ENCODE measurements around the gene BAG5.
A peak's percentile ranks its signal among the peaks of the same experiment; 100 is the strongest.
"Not testable (repeated sequence)": the region's sequence is repeated elsewhere in the genome, so short reads cannot be mapped to it uniquely, and the experiment has no call there.

Gene BAG5

DNA sequence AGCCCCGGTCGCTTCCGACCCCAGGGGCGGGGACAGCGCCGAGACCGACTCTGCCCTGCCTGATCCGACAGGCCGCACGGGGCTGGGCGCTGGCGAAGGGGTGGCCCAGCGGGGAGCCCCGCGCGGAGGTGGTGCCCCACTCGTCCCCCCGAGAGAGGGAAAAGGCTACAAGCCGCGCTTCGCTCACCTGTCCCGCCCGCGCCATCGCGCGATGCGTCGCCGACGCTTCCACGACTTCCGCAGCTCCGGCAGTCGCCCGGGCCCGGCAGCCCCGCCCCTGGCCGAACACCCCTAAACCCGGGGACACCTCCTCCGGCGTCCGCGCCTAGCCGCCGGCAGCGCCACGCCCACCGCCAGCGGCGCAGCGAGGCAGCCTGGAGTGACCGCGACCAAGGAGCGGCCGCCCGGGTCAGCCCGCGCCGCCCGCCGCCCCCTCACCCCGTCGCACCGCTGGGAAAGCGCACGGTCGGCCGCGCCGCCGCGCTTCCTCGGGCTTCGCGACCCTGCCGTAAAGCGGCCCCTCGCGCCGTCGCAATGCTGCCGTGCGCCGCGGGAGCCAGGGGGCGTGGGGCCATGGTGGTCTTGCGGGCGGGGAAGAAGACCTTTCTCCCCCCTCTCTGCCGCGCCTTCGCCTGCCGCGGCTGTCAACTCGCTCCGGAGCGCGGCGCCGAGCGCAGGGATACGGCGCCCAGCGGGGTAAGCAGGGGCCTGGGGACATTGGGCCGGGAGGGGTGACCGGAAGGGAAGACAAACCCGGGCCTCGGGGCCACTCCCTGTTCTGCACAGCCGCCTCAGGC is at the start of gene BAG5, which contains the start of gene COA8:
Gene BAG5, minus strand, starts transcription at position 229 of the 797 bp plus-strand sequence. CDS start 1,493 bp downstream, outside the sequence.
Gene COA8, plus strand, starts transcription at position 532 of the 797 bp plus-strand sequence. Its CDS starts 42 bp downstream, at position 574.
- DNase-seq: peak; percentile 94

DNA sequence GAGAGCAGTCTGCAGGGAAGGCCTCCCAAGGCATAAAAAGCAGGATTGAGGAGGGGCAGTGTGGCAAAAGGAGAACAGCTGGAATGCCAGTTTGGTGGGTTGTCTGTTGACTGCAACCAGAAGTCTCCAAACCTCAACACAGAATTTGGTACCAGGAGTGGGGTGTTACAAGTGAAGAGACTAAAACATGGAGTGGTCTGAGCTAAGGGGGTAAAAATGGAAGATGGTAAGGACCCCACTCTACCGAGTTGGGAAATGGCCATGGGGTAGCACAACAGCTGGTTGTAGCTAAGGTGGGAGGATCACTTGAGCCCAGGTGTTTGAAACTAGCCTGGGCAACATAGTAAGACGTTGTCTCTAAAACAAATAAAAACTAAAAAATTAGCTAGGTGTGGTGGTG is 48.8 kb upstream of the BAG5 start:
- no peak for DNase-seq

- not testable (repeated sequence) for DNase-seq
These were observed 46.6 kb upstream of the BAG5 start for GRCh38 chr14:103609081-103609480.

DNA sequence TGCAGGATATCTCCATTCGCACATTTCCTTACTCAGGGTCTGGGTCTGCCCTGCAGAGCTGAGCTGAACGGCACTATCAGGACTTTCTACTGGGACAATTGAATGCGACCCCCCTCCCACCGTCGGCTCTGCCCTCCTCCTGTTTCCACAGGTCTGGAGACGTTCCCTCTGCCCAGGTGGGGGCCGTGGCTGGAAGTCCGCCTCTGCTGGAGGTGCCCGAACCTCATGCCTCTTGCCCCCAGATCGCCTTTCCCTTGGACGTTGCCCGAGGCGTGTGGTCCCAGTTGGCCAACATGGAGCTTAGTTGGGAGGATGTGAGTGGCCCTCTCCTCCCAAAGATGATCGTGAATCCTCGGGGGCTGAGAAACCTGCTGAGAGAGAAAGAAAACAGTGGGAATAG is 45.4 kb upstream of the BAG5 start:
- DNase-seq: no peak

DNA sequence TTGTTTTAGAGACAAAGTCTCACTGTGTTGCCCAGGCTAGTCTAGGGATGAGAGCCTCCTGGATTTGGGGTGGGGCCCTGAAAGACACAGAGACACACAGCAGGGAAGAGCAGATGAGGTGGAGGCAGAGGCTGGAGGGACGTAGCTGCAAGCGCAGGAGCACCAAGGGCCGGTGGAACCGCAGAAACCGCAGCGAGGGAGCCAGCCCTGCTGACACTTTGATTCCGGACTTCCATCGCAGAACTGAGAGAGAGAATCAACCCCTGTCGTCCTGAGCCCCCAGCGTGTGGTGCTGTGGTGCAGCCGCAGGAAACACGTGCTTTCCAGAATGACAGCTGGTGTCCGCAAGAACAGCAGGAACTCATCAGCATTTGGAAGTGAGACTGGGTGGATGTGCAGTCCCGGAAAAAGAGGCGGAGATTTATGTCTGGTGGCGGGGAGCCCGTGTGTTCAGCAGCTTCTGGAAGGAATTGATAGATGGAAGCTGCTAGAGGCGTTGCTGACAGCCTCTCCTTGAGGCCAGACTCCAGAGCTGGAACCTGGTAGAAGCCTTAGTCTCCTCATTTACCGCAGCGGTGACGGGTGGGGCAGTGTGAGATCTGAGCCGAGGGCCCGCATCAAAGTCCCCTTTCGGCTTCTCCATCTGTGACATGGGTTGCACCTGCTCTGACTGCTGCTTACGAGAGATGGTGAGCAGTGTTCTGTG is 44.7 kb upstream of the BAG5 start:
- DNase-seq: peak; percentile 93

DNA sequence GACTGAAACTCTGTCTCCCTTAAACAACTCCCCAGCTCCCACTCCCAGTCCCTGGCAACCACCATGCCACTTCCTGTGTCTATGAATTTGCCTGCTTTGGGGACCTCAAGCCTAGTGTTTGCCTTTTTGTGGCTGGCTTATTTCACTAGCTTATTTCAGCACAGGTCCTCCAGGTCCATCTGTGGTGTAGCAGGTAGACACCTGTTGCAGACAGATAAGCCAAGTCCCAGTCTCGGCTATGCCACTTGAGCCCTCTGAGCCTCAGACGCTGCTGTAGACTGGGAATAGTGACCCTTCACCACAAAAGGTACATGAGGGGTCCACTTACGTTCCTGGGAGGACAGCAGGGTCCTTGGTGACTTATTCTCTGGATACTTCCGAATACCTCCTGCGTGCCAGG is 42.2 kb upstream of the BAG5 start:
- no peak for DNase-seq

DNA sequence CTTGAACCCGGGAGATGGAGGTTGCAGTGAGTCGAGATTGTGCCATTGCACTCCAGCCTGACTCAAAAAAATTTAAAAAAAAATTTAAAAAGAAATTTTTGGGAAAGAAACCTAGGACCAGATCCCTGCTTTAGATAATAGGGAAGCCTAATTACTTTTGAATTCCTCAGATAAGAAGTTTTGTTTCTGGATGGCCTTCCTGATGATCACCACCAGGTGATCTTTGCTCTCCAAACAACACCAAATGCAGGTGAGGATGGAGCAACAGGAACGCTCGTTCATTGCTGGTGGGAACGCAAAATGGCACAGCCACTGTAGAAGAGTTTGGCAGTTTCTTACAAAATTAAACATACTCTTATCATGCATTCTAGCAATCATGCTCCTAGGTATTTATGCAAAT is 38.0 kb upstream of the BAG5 start:
- no peak for DNase-seq

GRCh38 chr14:103597623-103598377 is 35.3 kb upstream of the BAG5 start:
- no peak for DNase-seq

- peak; percentile 78 for DNase-seq
These were observed 31.8 kb upstream of the BAG5 start for GRCh38 chr14:103594265-103594664.

DNA sequence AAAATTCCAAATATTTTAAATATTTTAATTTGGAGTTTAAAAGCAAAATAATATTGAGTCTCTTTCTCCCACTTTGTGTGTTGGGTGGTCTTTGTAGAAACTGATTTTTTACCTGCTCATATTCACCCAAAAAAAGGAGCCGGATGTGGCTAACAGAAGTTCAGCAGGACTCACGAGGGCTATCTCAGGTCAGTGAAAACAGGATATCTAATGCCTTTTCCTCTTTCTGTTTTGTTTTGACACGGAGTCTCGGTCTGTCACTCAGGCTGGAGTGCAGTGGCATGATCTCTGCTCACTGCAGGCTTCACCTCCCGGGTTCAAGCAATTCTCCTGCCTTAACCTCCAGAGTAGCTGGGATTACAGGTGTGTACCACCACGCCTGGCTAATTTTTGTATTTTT is 31.1 kb upstream of the BAG5 start:
- DNase-seq: no peak

DNA sequence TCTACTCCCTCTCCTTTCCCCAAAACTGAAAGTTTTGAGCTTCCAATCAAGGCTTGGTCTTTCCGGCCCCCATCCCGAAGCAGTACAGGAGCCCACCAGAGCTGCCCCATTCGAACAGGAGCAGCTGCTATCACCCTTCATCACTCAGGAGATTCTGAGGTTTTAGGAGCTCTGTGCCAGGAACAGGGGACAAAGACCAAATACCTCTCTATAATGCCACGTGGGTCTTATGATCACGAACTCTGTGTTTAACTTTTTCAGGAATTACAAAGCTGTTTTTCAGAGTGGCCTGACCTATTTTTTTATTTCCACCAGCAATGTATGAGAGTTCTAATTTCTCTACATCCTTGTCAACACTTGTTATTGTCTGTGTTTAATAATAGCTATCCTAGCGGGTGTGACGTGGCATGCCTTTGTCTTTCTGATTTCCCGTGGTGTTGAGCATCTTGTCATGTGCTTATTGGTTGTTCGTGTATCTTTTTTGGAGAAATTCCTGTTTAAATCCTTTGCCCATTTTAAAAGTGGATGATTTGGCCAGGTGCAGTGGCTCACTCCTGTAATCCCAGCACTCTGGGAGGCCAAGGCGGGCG is 22.0 kb upstream of the BAG5 start:
- no peak for DNase-seq

GRCh38 chr14:103581954-103582703 is 19.7 kb upstream of the BAG5 start:
- no peak for DNase-seq

DNA sequence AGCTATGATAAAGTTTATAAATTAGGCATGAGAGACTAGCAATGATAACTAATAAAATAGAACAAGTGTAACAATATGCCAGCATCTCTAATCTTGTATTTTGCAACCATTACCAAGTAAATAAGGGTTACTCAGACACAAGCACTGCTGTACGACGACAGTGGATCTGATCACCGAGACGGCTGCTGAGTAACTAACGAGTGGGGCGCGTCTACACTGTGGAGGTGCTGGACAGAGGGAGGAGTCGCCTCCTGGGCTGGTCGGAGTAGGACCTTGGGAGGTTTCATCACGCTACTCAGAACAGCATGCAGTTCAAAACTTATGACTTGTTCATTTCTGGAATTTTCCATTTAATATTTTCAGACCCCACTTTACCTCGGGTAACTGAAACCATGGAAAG is 18.7 kb upstream of the BAG5 start:
- DNase-seq: no peak

DNA sequence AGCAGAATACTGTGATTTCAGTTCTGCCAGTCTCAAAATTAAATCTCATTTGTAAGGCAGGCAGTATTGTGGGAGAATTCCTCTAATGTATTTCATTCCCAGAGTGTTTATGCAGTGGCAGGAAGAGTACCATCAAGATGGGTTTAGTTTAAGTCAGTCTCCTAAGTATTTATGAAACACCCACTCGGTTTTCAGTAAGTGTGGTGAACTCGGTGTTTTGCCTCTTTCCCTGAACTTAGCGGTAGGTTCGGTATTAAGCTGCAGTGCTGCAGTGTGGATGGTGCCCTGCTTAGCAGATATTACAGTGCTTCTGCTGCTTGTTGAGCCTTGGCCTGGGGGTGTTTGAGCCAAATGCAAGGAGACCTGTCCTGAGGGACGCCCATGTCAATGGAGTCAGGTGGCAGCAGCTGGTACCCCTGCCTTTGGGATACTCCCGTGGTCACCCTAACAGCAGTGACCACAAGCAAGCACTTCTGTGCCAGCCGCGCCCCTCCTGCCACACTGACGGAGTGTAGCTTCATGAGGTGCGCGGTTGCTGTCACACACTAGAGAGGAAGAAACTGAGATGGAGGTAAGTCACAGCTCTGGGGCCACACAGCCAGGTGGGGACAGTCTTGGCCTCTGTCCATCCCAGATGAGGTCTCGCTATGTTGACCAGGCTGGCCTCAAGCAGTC is 16.1 kb upstream of the BAG5 start:
- DNase-seq: no peak

- peak; percentile 88 for DNase-seq
These were observed 14.0 kb upstream of the BAG5 start for GRCh38 chr14:103576371-103577024.

DNA sequence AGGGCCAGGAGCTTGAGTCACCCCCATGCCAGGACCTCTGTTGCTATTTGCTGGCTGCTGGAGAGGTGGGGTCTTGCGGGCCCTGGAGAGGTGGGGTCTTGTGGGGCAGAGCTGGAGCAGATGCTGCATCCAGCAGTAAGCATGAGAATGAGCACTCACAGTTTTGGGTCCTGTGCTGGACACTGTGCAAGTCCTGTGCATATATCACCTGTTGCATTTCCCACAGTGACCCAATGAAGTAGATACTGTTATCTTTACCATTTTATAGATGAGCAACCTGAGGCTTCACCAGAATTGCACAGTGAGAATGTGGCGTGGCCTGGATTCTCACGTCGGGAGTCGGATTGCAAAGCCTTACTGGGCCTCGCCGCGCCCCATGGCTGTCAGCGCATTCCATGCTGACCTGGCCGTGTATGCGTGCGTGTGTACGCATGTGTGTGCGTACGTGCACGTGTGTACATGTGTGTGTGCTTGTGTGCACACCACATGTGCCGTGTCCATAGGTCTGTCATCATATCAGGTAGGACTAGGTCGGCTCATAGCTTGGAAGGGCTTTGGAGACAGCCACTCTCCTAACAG is 12.3 kb upstream of the BAG5 start:
- DNase-seq: no peak

GRCh38 chr14:103574104-103574503 is 11.6 kb upstream of the BAG5 start:
- no peak for DNase-seq

GRCh38 chr14:103569408-103569807 is 7.0 kb upstream of the BAG5 start:
- no peak for DNase-seq

GRCh38 chr14:103568952-103569351 is 6.5 kb upstream of the BAG5 start:
- DNase-seq: no peak

DNA sequence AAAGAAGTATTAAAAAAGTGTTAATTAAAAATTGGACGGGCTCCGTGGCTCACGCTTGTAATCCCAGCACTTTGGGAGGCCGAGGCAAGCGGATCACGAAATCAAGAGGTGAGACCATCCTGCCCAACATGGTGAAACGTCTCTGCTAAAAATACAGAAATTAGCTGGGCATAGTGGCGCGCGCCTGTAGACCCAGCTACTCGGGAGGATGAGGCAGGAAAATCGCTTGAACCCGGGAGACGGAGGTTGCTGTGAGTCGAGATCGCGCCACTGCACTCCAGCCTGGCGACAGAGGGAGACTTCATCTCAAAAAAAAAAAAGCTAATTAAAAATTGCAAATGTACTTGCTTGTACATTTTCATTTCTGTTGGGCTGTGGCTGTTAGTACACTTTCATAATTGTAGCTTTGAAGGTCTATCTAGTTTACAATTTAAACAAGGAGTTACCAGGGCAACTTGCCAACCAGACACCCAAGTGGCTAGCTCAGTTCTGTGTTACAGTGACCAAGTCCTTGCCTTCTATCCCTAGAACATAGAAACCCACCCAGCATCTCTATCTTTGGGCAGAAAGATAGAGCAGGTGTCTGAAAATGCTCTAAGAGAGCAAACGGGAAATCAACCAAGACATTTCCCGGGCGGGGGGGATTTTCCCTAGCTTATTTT is 1.5 kb upstream of the BAG5 start:
- DNase-seq: peak; percentile 1
